H9 (cell line): Measurements from ENCODE around the gene YBX1. TPM values are rescaled to one million over a fixed set of nuclear protein-coding genes. Genes with fewer than 3 reads are reported as not detected.

ENCODE experiments used
- DNase-seq: peaks from one replicate; pipeline ENCODE4 v3.0.0-alpha.2; 2017
- H2AFZ ChIP-seq: one replicate; pipeline ENCODE4 v1.6.1; 2013; ENCODE audit warnings: mild to moderate bottlenecking, low read length, control low read depth, moderate library complexity
- H2AK5ac ChIP-seq: 2 replicates; pipeline ENCODE4 v1.6.1; 2013; ENCODE audit warnings: low read length, control low read depth, mixed read lengths; ENCODE audit not compliant: insufficient read length
- H2BK120ac ChIP-seq: one replicate; pipeline ENCODE4 v1.6.1; 2013; ENCODE audit warnings: low read depth, mild to moderate bottlenecking, low read length, control low read depth, inconsistent platforms; ENCODE audit not compliant: poor library complexity, severe bottlenecking
- H2BK12ac ChIP-seq: 2 replicates; pipeline ENCODE4 v1.6.1; 2013; ENCODE audit warnings: low read length, control low read depth, mixed read lengths, low read depth; ENCODE audit not compliant: insufficient read length
- H2BK15ac ChIP-seq: 2 replicates; pipeline ENCODE4 v1.6.1; 2013; ENCODE audit warnings: low read depth, low read length, control low read depth
- H2BK20ac ChIP-seq: one replicate; pipeline ENCODE4 v1.6.1; 2013; ENCODE audit warnings: low read depth, mild to moderate bottlenecking, low read length, control low read depth, inconsistent platforms; ENCODE audit not compliant: poor library complexity, severe bottlenecking
- H2BK5ac ChIP-seq: 2 replicates; pipeline ENCODE4 v1.6.1; 2013; ENCODE audit warnings: low read length, control low read depth, mixed read lengths; ENCODE audit not compliant: insufficient read length
- H3K14ac ChIP-seq: 2 replicates; pipeline ENCODE4 v1.6.1; 2013; ENCODE audit warnings: low read length, control low read depth; ENCODE audit not compliant: insufficient read depth
- H3K18ac ChIP-seq: 2 replicates; pipeline ENCODE4 v1.6.1; 2013; ENCODE audit warnings: low read depth, mild to moderate bottlenecking, mixed read lengths, low read length, control low read depth; ENCODE audit not compliant: insufficient read length
- H3K23ac ChIP-seq: 2 replicates; pipeline ENCODE4 v1.6.1; 2013; ENCODE audit warnings: low read length, control low read depth, mixed read lengths, low read depth; ENCODE audit not compliant: insufficient read length
- H3K23me2 ChIP-seq: 2 replicates; pipeline ENCODE4 v1.6.1; 2013; ENCODE audit warnings: low read depth, mild to moderate bottlenecking, mixed read lengths, low read length, control low read depth; ENCODE audit not compliant: insufficient read length, poor library complexity, severe bottlenecking
- H3K27ac ChIP-seq: 2 replicates; pipeline ENCODE4 v1.5.1; 2013; ENCODE audit warnings: low read length, control low read depth, mixed read lengths, low read depth; ENCODE audit not compliant: insufficient read length
- H3K27me3 ChIP-seq: 2 replicates; pipeline ENCODE4 v1.6.1; 2013; ENCODE audit warnings: low read length, control low read depth, inconsistent platforms; ENCODE audit not compliant: insufficient read depth
- H3K4ac ChIP-seq: 2 replicates; pipeline ENCODE4 v1.6.1; 2013; ENCODE audit warnings: low read depth, mild to moderate bottlenecking, control low read depth, inconsistent platforms, low read length, moderate library complexity
- H3K4me1 ChIP-seq: 2 replicates; pipeline ENCODE4 v1.6.1; 2013; ENCODE audit warnings: low read length, control low read depth, inconsistent platforms; ENCODE audit not compliant: insufficient read depth
- H3K4me2 ChIP-seq: 2 replicates; pipeline ENCODE4 v1.6.1; 2013; ENCODE audit warnings: low read length, control low read depth, mixed read lengths; ENCODE audit not compliant: insufficient read length, insufficient read depth
- H3K56ac ChIP-seq: 2 replicates; pipeline ENCODE4 v1.6.1; 2013; ENCODE audit warnings: low read depth, mild to moderate bottlenecking, mixed read lengths, low read length, control low read depth; ENCODE audit not compliant: insufficient read length
- H3K79me1 ChIP-seq: 2 replicates; pipeline ENCODE4 v1.6.1; 2013; ENCODE audit warnings: low read depth, mild to moderate bottlenecking, moderate library complexity, low read length, control low read depth, inconsistent platforms; ENCODE audit not compliant: insufficient read depth, poor library complexity, severe bottlenecking
- H3K79me2 ChIP-seq: 2 replicates; pipeline ENCODE4 v1.6.1; 2013; ENCODE audit warnings: low read length, control low read depth, inconsistent platforms; ENCODE audit not compliant: insufficient read depth
- H3K9ac ChIP-seq: 2 replicates; pipeline ENCODE4 v1.6.1; 2013; ENCODE audit warnings: low read length, control low read depth, mixed read lengths; ENCODE audit not compliant: insufficient read length; ENCODE audit errors: extremely low read depth
- H3K9me3 ChIP-seq: one replicate; pipeline ENCODE4 v1.6.1; 2013; ENCODE audit warnings: low read depth, low read length, inconsistent platforms; ENCODE audit not compliant: control insufficient read depth
- H3T11ph ChIP-seq: one replicate; pipeline ENCODE4 v1.6.1; 2013; ENCODE audit warnings: mild to moderate bottlenecking, low read length, control low read depth, inconsistent platforms
- H4K20me1 ChIP-seq: one replicate; pipeline ENCODE4 v1.6.1; 2013; ENCODE audit not compliant: control insufficient read depth, insufficient read length, insufficient read depth
- H4K5ac ChIP-seq: 2 replicates; pipeline ENCODE4 v1.6.1; 2013; ENCODE audit warnings: low read depth, mild to moderate bottlenecking, mixed read lengths, low read length, control low read depth; ENCODE audit not compliant: insufficient read length
- H4K8ac ChIP-seq: replicated peaks from 2 replicates; pipeline ENCODE4 v1.6.1; 2013; ENCODE audit warnings: low read length, control low read depth, mixed read lengths, low read depth; ENCODE audit not compliant: insufficient read length
- H4K91ac ChIP-seq: 2 replicates; pipeline ENCODE4 v1.6.1; 2013; ENCODE audit warnings: low read depth, mild to moderate bottlenecking, moderate library complexity, mixed read lengths, low read length, control low read depth; ENCODE audit not compliant: insufficient read length
- H3K27ac Mint-ChIP-seq, 3 experiments: 2 replicates in 2 of 3; 3 replicates in 1 of 3; pipeline ENCODE4 v1.8.0; 2020 to 2021; ENCODE audit warnings: mixed read lengths in 3 of 3, mild to moderate bottlenecking in 1 of 3, moderate library complexity in 1 of 3
- H3K27me3 Mint-ChIP-seq: 2 replicates; pipeline ENCODE4 v1.8.0; 2021; ENCODE audit warnings: low read depth, mild to moderate bottlenecking, moderate library complexity, mixed read lengths
- H3K36me3 Mint-ChIP-seq, 3 experiments: 2 replicates in 2 of 3; 3 replicates in 1 of 3; pipeline ENCODE4 v1.8.0; 2020 to 2021; ENCODE audit warnings: low read depth in 3 of 3, mixed read lengths in 3 of 3; ENCODE audit not compliant: insufficient read depth in 1 of 3
- H3K4me1 Mint-ChIP-seq, 2 experiments: 2 replicates each; pipeline ENCODE4 v1.8.0; 2020; ENCODE audit warnings: mixed read lengths in 2 of 2
- H3K4me3 Mint-ChIP-seq, 2 experiments: 2 replicates in 1 of 2; 3 replicates in 1 of 2; pipeline ENCODE4 v1.8.0; 2020 to 2021; ENCODE audit warnings: mild to moderate bottlenecking in 2 of 2, mixed read lengths in 2 of 2, moderate library complexity in 1 of 2
- H3K9me3 Mint-ChIP-seq, 2 experiments: 2 replicates in 1 of 2; 3 replicates in 1 of 2; pipeline ENCODE4 v1.8.0; 2020; ENCODE audit warnings: mild to moderate bottlenecking in 2 of 2, mixed read lengths in 2 of 2, moderate library complexity in 1 of 2
- WGBS: extraction: QIAGEN DNeasy Blood & Tissue Kit; methylation state at CpG from one replicate; pipeline ENCODE4 v1.1.7; 2013; ENCODE audit warnings: missing lambda C conversion rate, low lambda C conversion rate, mixed read lengths; ENCODE audit not compliant: insufficient read length; ENCODE audit errors: extremely low coverage; 5-methylcytosine and 5-hydroxymethylcytosine counted together
- total RNA-seq: library from RNA; stranded (reverse); gene quantifications from 2 replicates; pipeline ENCODE4 v1.2.1, GENCODE V29; 2021
- TF ChIP-seq, protein P1 (sequence below): fragments of 200-600 bp; sonication (generic); conservative IDR thresholded peaks from 3 replicates; pipeline ENCODE4 v1.8.0; 2021; ENCODE audit warnings: antibody characterized with exemption, mild to moderate bottlenecking

Gene YBX1
- total RNA-seq, 1 experiment from 2014 or later, result 1,019 TPM

DNA sequence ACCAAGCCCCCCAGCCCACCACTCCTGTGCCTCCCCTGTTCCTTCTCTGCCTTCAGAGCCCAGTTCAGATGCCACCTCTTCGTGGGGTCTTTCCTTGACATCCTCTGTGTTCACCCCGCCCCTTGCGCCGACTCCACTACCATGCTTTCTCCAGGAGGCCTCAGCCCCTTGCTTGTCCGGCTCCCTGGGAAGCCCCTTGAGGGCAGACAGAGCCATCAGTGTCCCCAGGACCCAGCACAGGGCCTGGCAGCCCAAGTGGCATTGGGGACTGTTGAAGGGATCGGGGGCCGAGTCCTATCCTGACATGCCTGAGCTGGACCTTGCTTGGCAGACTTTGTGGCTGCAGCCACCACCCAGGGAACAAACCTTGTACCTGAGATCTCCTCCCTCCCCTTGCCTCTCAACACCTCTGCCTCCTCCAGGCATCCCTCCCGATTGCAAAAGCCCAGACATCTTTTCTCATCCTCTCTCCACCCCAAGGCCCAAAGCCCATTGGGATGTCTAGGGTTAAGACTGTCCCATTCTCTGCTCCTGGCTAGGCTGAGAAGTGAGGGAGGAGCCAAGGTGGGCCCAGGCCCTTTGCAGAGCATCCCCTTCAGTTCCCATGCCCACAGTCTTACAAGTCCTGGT lies 54.5 kb downstream of the YBX1 start:
- Histone ChIP-seq H4K5ac (no peak overlapping the region), H3K4ac (no peak overlapping the region), H3K79me1 (no peaks in the 10 kb centered on the region), H2AK5ac (no peak overlapping the region), H3K27ac (no peak overlapping the region), H4K91ac (no peak overlapping the region), H3K23me2 (no peaks in the 10 kb centered on the region), H3K79me2 (no peaks in the 10 kb centered on the region), H3K23ac (no peak overlapping the region), H3K9me3 (no peaks in the 10 kb centered on the region), H3K4me2 (no peak overlapping the region), H3K14ac (no peak overlapping the region), H2AFZ (no peak overlapping the region), H2BK120ac (no peak overlapping the region), H3K4me1 (no peaks in the 10 kb centered on the region; the same call in 1 of the 2 replicates), H3K27me3 (no peaks in the 10 kb centered on the region), H2BK20ac (no peak overlapping the region), H2BK5ac (no peak overlapping the region), H2BK15ac (no peak overlapping the region), H3K18ac (no peak overlapping the region), H2BK12ac (no peak overlapping the region), H4K8ac (no peak overlapping the region), H3T11ph (no peak overlapping the region), H3K9ac (no peak overlapping the region), H4K20me1 (no peaks in the 10 kb centered on the region), H3K56ac (no peak overlapping the region)
- H3K27ac Mint-ChIP-seq, result no peak overlapping the region; a peak in 1 of 7 replicates
- DNase-seq, result no peak
- no CpG with 5 or more reads among the region's 8 CpGs for WGBS
- no peaks in the 10 kb centered on the region; the same call in 1 of the 2 replicates for H3K27me3 Mint-ChIP-seq
- H3K4me3 Mint-ChIP-seq, result no peak overlapping the region
- H3K4me1 Mint-ChIP-seq, result peaks cover 34 to 43% of the 10 kb centered on the region in 2 experiments
- no peaks in the 10 kb centered on the region for H3K9me3 Mint-ChIP-seq
- TF ChIP-seq, protein P1, sequence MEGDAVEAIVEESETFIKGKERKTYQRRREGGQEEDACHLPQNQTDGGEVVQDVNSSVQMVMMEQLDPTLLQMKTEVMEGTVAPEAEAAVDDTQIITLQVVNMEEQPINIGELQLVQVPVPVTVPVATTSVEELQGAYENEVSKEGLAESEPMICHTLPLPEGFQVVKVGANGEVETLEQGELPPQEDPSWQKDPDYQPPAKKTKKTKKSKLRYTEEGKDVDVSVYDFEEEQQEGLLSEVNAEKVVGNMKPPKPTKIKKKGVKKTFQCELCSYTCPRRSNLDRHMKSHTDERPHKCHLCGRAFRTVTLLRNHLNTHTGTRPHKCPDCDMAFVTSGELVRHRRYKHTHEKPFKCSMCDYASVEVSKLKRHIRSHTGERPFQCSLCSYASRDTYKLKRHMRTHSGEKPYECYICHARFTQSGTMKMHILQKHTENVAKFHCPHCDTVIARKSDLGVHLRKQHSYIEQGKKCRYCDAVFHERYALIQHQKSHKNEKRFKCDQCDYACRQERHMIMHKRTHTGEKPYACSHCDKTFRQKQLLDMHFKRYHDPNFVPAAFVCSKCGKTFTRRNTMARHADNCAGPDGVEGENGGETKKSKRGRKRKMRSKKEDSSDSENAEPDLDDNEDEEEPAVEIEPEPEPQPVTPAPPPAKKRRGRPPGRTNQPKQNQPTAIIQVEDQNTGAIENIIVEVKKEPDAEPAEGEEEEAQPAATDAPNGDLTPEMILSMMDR, result no peak
- peaks cover 0 to 3% (median 0%) of the 10 kb centered on the region in 3 experiments; a peak in 2 of 7 replicates for H3K36me3 Mint-ChIP-seq
